GM18511 (cell line): ENCODE measurements around the gene IRAK4.
"Not testable (repeated sequence)": the region's sequence is repeated elsewhere in the genome, so short reads cannot be mapped to it uniquely, and the experiment has no call there.

Source experiments
- ATAC-seq: cut with Tn5 transposase; IDR thresholded peaks from one replicate; pipeline ENCODE4 v1.9.1; 2021; ENCODE audit warnings: mild to moderate bottlenecking, moderate library complexity; ENCODE audit not compliant: unreplicated experiment

The IRAK4 gene

DNA sequence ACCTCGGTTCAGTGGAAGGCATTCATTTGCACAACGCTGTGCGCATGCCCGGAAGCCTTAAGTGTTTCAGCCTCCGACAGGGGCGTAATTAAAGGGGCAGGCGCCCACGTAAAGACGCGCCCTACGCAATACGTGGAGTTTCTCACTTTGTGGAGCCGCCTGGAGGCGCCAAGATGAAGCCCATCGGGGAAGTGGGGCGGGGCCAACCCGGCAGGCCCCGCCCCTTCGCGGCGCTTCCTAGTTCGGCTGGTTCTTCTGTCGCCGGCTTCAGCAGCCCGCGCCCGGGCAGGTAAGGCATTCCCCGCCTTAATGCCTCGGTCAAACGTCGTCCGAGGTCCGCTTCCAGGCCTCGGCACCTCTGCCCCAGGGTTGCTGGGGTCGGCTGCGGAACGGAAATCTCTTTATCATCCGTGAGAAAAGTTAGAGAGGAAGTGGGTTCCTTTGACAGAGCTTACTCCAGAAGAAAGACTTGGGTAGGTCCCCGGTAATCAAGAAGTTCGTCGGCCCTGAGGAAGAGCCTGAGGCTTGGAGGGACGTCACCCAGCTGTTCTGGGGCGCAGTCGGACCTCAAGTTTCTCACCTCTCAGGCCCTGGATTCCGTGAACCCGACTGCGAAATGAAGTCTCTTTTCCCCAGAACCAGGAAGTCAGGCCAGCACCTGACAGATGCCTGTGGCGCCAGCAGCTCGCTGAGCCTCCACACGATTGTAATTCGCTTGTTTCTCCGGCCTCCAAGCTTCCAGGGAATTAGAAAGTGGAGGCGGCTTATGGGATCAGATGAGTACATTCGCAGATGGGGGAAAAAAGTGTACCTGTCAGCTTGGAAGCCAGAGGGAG, at the start of gene IRAK4, which contains the start of gene PUS7L:
Gene IRAK4, plus strand, starts transcription at position 224 of the 836 bp plus-strand sequence. CDS start 9,161 bp downstream, outside the sequence.
Gene PUS7L, minus strand, starts transcription at position 63 of the 836 bp plus-strand sequence. CDS start 3,545 bp downstream, outside the sequence.
- ATAC-seq, result peak; percentile 96

DNA sequence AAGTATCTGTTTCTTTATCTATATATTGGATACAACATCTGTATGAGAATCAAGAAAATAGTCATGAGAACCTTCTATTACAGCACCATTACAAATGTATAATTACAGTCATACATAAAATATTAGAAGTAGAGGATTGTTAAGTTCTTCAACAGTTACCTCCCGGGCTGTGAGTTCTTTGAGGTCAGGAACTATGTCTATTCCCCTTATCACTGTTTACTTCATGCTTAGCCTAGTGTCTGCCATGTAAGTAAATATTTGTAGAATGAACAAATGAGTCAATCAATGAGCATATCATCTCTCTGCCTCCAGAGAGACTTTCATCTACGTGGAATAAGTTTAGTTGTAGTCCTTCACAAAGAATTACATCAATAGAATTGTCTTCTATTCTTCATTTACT, 47.4 kb upstream of the IRAK4 start:
- no peak for ATAC-seq

DNA sequence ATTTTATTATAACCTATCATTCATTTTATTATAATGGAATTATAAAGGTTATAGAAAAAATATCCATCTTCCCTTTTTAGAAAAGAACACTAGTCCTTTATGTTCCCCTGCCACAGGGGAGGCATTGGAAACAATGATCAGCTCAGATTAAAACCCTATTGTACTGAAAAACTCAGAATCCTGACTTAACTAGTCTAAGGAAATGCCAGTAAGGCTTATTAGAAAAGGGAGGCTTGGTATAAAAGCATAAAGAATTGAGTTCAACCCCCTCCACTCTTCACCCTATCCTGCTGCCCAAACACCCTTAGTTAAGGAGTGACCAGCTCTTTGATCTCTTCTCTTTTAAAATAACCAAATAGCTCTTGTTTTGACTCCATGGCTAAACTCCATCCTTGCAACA, 36.1 kb upstream of the IRAK4 start:
- no peak for ATAC-seq

DNA sequence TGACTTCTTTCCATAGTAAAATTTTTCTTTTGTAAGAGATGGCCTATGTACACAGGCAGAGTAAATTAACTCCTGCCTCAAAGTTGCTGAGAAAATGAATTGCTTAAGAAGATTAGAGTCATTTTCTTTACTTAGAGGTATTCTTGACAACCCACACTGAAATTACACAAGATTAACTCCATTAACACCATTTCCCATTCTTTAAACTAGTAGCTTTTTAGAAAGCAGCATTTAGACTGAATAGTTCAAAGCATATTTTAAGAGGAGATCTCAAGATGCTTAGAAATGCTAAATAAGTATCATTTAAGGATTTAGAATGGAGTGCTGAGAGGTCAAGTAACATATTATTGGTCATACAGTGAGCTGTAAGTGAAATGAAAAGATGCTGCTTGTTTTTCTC, 35.6 kb upstream of the IRAK4 start:
- no peak for ATAC-seq

DNA sequence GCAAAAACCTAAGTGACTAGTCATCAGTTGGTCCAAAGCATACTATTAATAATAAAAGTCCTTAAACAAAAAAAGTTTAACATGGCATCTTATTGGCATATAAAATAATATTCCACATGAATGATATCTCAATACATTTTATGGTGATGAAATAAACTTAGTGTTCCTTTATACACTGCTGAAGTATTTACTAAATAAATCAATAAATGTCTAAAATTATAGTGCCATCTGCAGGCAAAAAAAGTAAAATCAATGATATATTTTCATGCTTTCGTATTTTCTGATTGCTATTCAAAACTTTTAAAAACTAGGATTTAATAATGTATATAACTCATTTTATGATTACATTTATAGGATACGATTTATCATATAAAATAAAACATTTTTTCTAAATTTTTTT, 30.6 kb upstream of the IRAK4 start:
- ATAC-seq, result no peak

DNA sequence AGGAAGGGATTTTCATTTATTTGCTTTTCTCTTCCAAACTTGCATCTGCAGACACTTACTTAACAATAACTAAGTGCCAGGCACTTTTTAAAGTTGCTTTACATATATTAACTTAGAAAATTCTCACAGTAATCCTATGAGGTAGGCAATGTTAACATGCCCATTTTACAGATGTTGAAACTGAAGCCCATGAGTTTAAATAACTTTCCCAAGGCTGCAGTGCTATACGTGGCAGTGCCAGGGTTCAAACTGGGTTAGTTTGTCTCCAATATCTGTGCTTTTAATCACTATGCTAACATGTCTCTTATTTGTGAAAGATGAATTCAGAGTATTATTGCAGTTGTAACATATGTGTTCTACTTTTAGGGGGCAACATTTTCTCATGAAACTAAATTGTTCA, 30.1 kb upstream of the IRAK4 start:
- ATAC-seq, result no peak

DNA sequence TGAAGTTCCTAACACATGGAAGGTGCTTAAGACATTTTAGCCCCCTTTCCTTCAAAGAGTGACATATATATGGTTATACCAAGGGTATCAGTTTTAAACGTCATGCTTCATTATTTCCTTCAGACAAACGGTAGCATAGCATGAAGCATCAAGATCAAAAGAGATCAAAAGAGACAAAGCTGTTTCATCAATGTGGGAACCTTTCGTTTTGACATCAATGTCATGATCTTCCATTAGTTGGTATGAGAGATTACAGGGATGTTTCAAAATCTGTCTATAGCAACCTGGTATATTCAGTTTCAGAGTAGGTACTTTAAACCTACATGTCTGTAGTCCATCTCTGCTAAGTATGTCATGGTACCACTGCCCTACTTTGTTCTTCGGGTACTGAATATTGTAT, 28.5 kb upstream of the IRAK4 start:
- no peak for ATAC-seq

DNA sequence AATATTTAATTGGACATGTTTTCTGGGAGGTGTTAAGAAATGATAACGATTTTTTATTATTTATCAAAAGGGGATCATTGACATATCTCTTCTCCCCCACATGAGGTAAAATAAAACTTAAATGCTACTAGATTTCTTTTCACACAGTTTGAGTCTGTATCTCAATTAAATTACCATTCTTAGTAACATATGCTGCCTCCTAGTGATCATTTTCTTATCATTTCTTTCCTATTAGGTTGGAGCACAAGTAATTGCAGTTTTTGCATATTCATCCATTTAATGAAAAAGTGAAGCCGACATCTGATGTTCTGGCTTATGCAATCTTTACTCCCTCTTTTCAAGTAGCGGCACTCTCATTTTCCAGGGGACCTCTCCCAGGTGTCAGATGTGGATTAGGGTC, 25.1 kb upstream of the IRAK4 start:
- ATAC-seq, result no peak

DNA sequence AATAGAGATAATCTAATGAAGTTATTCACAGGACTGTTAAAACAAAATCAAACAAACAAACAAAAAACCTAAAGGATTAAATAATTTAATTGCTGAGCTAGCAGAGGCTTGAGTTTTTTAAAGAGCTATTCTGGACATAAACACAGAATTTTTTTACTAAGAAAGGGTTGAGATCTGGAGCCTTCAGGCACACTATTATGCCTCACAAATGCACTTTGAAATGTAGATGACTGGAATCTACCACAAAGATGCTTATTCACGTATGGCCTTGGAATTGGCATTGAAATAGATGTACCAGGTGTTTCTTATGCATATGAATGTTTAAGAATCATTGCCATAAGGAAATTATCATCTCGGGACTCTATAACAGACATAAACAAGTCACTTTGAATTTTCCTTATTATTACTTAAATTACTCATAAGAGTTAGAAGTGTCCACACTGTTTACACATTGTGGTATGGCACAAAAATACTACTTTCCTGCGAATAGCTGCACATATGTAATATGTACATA, 21.8 kb upstream of the IRAK4 start:
- no peak for ATAC-seq

DNA sequence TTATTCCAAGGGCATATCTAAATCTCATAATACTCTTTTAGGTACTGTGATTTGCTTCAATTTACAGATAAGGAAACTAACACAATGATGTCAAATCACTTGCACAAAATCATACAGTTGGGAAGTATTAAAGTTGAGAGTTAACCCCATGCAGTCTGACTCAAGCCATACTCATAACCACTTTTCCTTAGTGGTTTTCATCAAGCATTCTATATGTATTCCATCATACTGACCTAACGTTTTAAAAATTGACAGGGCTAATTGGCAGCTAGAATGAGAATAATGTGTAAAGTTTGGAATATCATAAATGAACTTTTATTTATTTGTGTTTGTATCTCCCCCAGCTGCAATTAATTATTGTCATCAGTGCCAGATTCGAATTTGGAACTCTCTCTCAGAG, 21.1 kb upstream of the IRAK4 start:
- no peak for ATAC-seq

DNA sequence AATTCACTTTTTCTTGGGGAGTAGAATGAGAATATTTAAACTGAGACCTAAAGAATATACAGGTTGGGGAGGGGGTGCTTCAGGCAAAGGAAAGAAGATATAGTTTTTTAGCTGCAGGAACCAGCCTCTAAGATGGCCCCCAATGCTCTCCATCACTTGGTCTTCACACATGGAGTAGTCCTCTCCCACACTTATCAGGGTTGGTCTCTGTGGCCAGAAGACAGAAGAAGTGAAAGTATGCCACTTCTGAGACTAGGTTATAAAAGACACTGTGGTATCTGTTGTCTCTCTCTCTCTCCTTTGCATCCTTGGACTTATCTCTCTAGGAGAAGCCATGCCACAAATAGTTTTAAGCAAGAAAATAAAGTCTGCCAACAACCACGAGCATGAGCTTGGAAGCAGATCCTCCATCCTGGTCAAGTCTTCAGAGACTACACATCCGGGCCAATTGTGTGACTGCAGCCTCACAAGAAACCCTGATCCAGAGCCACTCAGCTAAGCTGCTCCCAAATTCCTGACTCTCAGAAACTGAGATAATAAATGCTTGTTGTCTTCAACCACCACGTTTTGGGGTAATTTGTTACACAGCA, 18.1 kb upstream of the IRAK4 start:
- ATAC-seq, result no peak

DNA sequence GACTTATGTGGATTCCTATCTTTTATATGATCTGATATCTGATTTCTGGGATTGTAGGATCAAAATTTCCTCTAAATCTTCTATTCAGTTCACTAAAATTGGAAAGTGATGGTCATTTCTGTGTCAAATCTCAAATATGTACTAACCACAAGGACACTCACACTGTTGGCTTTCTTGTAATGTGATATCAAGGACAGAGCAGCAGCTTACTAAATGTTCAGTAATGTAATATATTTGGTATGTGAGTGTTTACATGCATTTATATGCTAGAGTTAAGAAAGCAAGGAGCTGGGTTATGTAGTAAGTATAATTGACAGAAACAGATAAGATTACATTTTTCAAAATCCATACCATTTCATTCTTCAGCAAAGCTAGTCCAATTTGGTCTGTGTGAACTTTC, 16.6 kb upstream of the IRAK4 start:
- no peak for ATAC-seq

DNA sequence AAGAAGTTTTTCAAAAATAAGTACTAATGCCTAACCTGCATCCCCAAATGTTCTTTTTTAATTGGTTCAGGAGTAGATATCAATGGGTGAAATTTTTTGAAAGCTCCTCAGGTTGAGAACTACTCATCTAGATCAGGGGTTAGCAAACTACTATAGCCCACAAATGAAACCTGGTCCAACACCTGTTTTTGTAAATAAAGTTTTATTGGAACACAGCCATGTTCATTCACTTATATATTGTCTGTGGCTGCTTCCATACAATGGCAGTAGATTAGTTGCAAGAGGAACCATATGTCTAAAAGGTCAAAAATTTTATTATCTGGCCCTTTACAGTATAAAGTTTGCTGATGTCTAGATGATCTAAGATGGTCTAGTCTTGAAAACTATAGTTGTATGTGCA, 13.9 kb upstream of the IRAK4 start:
- no peak for ATAC-seq

DNA sequence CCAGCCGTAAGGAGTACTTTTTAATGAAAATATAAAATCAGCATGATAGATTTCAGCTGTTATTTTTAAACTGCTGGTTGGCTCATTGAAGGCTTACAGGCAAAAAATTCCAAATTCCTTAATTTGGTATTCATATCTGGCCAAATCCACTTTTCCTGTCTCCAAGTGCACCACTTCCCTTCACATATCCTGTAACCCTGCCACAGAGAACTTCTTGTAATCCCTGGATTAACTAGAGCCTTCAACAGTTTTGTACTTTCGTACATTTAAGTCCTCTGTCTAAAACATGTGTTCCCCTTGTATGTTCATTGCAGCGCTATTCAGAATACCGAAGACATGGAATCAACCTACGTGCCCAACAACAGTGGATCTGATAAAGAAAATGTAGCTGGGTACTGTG, 9.7 kb upstream of the IRAK4 start:
- no peak for ATAC-seq

DNA sequence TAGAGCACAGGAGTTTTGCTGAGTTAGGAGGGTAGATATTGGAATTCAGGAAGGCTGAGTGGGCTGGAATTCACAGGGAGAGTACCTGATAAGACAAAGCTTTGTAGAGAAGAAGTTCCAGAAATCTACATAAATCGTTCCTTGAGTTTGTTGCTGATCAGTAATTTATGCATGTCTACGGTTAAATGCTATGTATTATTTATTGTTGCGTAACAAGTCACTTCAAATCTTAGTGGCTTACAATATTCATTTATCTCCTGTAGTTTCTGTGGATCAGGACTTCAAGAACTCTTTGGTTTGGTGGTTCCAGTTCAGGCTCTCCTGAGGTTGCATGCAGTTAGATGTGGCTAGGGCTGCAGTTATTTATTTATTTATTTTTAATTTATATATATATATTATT, 7.9 kb upstream of the IRAK4 start:
- no peak for ATAC-seq

DNA sequence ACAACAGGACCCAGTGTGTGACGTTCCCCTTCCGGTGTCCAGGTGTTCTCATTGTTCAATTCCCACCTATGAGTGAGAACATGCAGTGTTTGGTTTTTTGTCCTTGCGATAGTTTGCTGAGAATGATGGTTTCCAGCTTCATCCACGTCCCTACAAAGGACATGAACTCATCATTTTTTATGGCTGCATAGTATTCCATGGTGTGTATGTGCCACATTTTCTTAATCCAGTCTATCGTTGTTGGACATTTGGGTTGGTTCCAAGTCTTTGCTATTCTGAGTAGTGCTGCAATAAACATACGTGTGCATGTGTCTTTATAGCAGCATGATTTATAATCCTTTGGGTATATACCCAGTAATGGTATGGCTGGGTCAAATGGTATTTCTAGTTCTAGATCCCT, 7.4 kb upstream of the IRAK4 start:
- not testable (repeated sequence) for ATAC-seq

DNA sequence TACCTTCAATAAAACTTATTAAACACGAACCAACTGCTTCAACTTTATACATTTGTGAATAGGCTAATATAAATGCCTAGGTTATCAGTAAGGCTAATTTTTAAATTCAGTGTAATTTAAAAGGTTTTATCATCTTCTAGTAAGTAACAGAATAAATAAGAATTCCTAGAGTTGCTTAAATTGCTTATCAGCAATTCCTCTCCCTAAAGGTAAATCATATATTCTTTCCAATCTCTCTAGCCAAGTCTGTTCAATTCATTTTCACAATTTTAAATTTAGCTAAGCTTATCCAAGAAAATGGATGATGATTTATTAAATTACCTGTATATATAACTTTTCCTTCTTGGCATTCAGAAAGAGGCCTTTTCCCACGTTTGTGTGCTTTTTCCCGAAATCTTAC, 4.7 kb upstream of the IRAK4 start:
- no peak for ATAC-seq

DNA sequence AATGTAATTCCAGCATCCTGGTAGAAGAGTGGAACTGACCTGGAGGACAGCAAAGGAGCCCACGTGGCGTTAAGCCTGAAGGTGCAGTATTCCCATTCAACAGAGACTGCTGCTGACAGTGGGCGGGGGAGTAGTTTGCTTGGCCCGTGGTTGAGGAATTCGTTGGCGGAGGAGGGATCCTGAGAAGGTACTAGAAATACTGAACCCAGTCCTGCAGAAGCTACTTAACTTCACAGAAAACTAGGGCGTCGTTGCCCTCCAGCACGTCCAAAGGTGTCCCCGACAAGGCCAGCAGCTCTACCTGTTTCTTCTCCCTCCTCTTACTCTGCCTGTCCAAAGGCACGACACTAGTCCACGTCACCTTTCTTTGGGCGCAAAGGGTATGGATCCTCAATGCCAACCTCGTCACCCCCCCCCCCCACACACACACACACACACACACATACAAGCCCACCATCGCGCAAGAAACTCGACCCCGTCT, 464 bp upstream of the IRAK4 start:
- peak; percentile 21 for ATAC-seq

DNA sequence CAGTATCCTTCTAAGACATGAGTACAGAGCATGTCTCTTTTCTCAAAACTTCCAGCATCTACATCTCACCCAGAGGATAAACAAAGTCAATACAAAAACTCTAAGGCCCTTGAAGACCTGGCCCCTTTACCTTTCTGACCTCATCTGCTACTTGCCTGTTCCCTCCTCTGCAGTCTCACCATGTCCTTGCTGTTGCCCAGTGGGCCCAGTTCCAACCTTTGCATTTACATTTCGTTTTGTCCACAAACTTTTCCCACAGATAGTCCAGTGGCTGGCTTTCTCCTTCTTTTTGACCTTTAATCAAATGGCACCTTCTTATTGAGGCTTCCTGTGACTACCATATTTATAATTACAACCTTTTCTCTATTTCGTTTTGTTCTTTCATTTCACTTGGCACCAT, 1.6 kb downstream of the IRAK4 start:
- ATAC-seq, result no peak

DNA sequence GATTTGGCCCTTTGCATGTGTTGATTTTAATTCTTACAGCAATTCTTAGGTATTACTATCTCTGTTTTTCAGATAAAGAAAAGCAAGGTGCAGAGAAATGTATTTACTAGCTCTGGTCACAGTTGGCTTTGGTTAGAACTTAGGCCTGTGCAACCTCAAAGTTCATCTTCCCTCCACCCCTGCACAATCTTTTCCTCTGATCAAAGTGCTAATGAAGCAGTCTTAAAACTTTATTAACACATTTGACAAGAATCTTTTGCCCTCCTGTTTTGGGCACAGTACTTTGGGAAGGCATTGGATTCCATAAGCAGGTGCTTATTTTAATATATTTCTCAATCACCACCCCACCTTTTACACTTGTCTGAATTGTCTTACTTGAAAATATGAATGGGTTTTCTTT, 2.7 kb downstream of the IRAK4 start:
- no peak for ATAC-seq

DNA sequence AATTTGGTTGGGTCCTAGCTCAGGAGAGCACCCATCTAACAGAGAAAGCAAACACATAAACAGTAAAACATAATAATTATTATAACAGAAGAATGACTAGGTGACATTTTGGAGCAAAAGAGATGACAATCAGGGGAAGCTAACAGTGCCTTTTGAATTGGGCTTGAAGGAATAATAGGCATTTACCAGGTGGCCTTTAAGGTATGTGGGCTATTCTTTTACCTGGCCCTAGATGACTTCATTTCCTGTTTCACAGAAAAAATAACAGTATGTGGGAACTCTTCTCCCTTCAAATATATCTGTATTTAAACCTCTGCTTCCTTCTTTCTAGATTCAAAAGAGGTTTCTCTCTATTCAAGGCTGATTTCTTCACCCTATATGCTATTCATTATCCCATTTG, 3.8 kb downstream of the IRAK4 start:
- ATAC-seq, result no peak

DNA sequence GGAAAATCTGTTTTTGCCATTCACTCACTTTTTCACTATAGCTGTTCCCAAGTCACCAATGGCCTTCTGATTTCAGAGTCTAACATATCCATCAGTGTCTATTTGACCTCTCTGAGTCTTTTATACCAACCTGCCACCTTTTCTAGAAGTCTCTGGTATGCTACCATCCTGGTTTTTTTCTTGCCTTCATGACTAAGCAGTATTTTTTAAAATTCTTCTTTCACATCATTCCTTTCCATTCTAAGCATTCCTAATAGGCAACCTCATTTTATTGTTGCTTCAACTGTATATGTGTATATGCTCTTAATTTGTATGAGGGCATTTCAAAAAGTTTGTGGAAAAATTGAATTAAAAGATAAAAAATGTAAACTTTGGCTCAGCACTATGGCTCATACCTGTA, 5.0 kb downstream of the IRAK4 start:
- ATAC-seq, result no peak
